H9 (cell line): ENCODE results near the gene F9. TPM values are rescaled to one million over a fixed set of nuclear protein-coding genes. Genes with fewer than 3 reads are reported as not detected.

Experiments used
- DNase-seq: peaks from one replicate; pipeline ENCODE4 v3.0.0-alpha.2; 2017
- H2AFZ ChIP-seq: one replicate; pipeline ENCODE4 v1.6.1; 2013; ENCODE audit warnings: mild to moderate bottlenecking, low read length, control low read depth, moderate library complexity
- H2AK5ac ChIP-seq: 2 replicates; pipeline ENCODE4 v1.6.1; 2013; ENCODE audit warnings: low read length, control low read depth, mixed read lengths; ENCODE audit not compliant: insufficient read length
- H2BK120ac ChIP-seq: one replicate; pipeline ENCODE4 v1.6.1; 2013; ENCODE audit warnings: low read depth, mild to moderate bottlenecking, low read length, control low read depth, inconsistent platforms; ENCODE audit not compliant: poor library complexity, severe bottlenecking
- H2BK12ac ChIP-seq: 2 replicates; pipeline ENCODE4 v1.6.1; 2013; ENCODE audit warnings: low read length, control low read depth, mixed read lengths, low read depth; ENCODE audit not compliant: insufficient read length
- H2BK15ac ChIP-seq: 2 replicates; pipeline ENCODE4 v1.6.1; 2013; ENCODE audit warnings: low read depth, low read length, control low read depth
- H2BK20ac ChIP-seq: one replicate; pipeline ENCODE4 v1.6.1; 2013; ENCODE audit warnings: low read depth, mild to moderate bottlenecking, low read length, control low read depth, inconsistent platforms; ENCODE audit not compliant: poor library complexity, severe bottlenecking
- H2BK5ac ChIP-seq: 2 replicates; pipeline ENCODE4 v1.6.1; 2013; ENCODE audit warnings: low read length, control low read depth, mixed read lengths; ENCODE audit not compliant: insufficient read length
- H3K14ac ChIP-seq: 2 replicates; pipeline ENCODE4 v1.6.1; 2013; ENCODE audit warnings: low read length, control low read depth; ENCODE audit not compliant: insufficient read depth
- H3K18ac ChIP-seq: 2 replicates; pipeline ENCODE4 v1.6.1; 2013; ENCODE audit warnings: low read depth, mild to moderate bottlenecking, mixed read lengths, low read length, control low read depth; ENCODE audit not compliant: insufficient read length
- H3K23ac ChIP-seq: 2 replicates; pipeline ENCODE4 v1.6.1; 2013; ENCODE audit warnings: low read length, control low read depth, mixed read lengths, low read depth; ENCODE audit not compliant: insufficient read length
- H3K23me2 ChIP-seq: 2 replicates; pipeline ENCODE4 v1.6.1; 2013; ENCODE audit warnings: low read depth, mild to moderate bottlenecking, mixed read lengths, low read length, control low read depth; ENCODE audit not compliant: insufficient read length, poor library complexity, severe bottlenecking
- H3K27ac ChIP-seq: 2 replicates; pipeline ENCODE4 v1.5.1; 2013; ENCODE audit warnings: low read length, control low read depth, mixed read lengths, low read depth; ENCODE audit not compliant: insufficient read length
- H3K27me3 ChIP-seq: 2 replicates; pipeline ENCODE4 v1.6.1; 2013; ENCODE audit warnings: low read length, control low read depth, inconsistent platforms; ENCODE audit not compliant: insufficient read depth
- H3K4ac ChIP-seq: 2 replicates; pipeline ENCODE4 v1.6.1; 2013; ENCODE audit warnings: low read depth, mild to moderate bottlenecking, control low read depth, inconsistent platforms, low read length, moderate library complexity
- H3K4me1 ChIP-seq: 2 replicates; pipeline ENCODE4 v1.6.1; 2013; ENCODE audit warnings: low read length, control low read depth, inconsistent platforms; ENCODE audit not compliant: insufficient read depth
- H3K4me2 ChIP-seq: 2 replicates; pipeline ENCODE4 v1.6.1; 2013; ENCODE audit warnings: low read length, control low read depth, mixed read lengths; ENCODE audit not compliant: insufficient read length, insufficient read depth
- H3K56ac ChIP-seq: 2 replicates; pipeline ENCODE4 v1.6.1; 2013; ENCODE audit warnings: low read depth, mild to moderate bottlenecking, mixed read lengths, low read length, control low read depth; ENCODE audit not compliant: insufficient read length
- H3K79me1 ChIP-seq: 2 replicates; pipeline ENCODE4 v1.6.1; 2013; ENCODE audit warnings: low read depth, mild to moderate bottlenecking, moderate library complexity, low read length, control low read depth, inconsistent platforms; ENCODE audit not compliant: insufficient read depth, poor library complexity, severe bottlenecking
- H3K79me2 ChIP-seq: 2 replicates; pipeline ENCODE4 v1.6.1; 2013; ENCODE audit warnings: low read length, control low read depth, inconsistent platforms; ENCODE audit not compliant: insufficient read depth
- H3K9ac ChIP-seq: 2 replicates; pipeline ENCODE4 v1.6.1; 2013; ENCODE audit warnings: low read length, control low read depth, mixed read lengths; ENCODE audit not compliant: insufficient read length; ENCODE audit errors: extremely low read depth
- H3K9me3 ChIP-seq: one replicate; pipeline ENCODE4 v1.6.1; 2013; ENCODE audit warnings: low read depth, low read length, inconsistent platforms; ENCODE audit not compliant: control insufficient read depth
- H3T11ph ChIP-seq: one replicate; pipeline ENCODE4 v1.6.1; 2013; ENCODE audit warnings: mild to moderate bottlenecking, low read length, control low read depth, inconsistent platforms
- H4K20me1 ChIP-seq: one replicate; pipeline ENCODE4 v1.6.1; 2013; ENCODE audit not compliant: control insufficient read depth, insufficient read length, insufficient read depth
- H4K5ac ChIP-seq: 2 replicates; pipeline ENCODE4 v1.6.1; 2013; ENCODE audit warnings: low read depth, mild to moderate bottlenecking, mixed read lengths, low read length, control low read depth; ENCODE audit not compliant: insufficient read length
- H4K8ac ChIP-seq: replicated peaks from 2 replicates; pipeline ENCODE4 v1.6.1; 2013; ENCODE audit warnings: low read length, control low read depth, mixed read lengths, low read depth; ENCODE audit not compliant: insufficient read length
- H4K91ac ChIP-seq: 2 replicates; pipeline ENCODE4 v1.6.1; 2013; ENCODE audit warnings: low read depth, mild to moderate bottlenecking, moderate library complexity, mixed read lengths, low read length, control low read depth; ENCODE audit not compliant: insufficient read length
- H3K27ac Mint-ChIP-seq, 3 experiments: 2 replicates in 2 of 3; 3 replicates in 1 of 3; pipeline ENCODE4 v1.8.0; 2020 to 2021; ENCODE audit warnings: mixed read lengths in 3 of 3, mild to moderate bottlenecking in 1 of 3, moderate library complexity in 1 of 3
- H3K27me3 Mint-ChIP-seq: 2 replicates; pipeline ENCODE4 v1.8.0; 2021; ENCODE audit warnings: low read depth, mild to moderate bottlenecking, moderate library complexity, mixed read lengths
- H3K36me3 Mint-ChIP-seq, 3 experiments: 2 replicates in 2 of 3; 3 replicates in 1 of 3; pipeline ENCODE4 v1.8.0; 2020 to 2021; ENCODE audit warnings: low read depth in 3 of 3, mixed read lengths in 3 of 3; ENCODE audit not compliant: insufficient read depth in 1 of 3
- H3K4me1 Mint-ChIP-seq, 2 experiments: 2 replicates each; pipeline ENCODE4 v1.8.0; 2020; ENCODE audit warnings: mixed read lengths in 2 of 2
- H3K4me3 Mint-ChIP-seq, 2 experiments: 2 replicates in 1 of 2; 3 replicates in 1 of 2; pipeline ENCODE4 v1.8.0; 2020 to 2021; ENCODE audit warnings: mild to moderate bottlenecking in 2 of 2, mixed read lengths in 2 of 2, moderate library complexity in 1 of 2
- H3K9me3 Mint-ChIP-seq, 2 experiments: 2 replicates in 1 of 2; 3 replicates in 1 of 2; pipeline ENCODE4 v1.8.0; 2020; ENCODE audit warnings: mild to moderate bottlenecking in 2 of 2, mixed read lengths in 2 of 2, moderate library complexity in 1 of 2
- WGBS: extraction: QIAGEN DNeasy Blood & Tissue Kit; methylation state at CpG from one replicate; pipeline ENCODE4 v1.1.7; 2013; ENCODE audit warnings: missing lambda C conversion rate, low lambda C conversion rate, mixed read lengths; ENCODE audit not compliant: insufficient read length; ENCODE audit errors: extremely low coverage; 5-methylcytosine and 5-hydroxymethylcytosine counted together
- total RNA-seq: library from RNA; stranded (reverse); gene quantifications from 2 replicates; pipeline ENCODE4 v1.2.1, GENCODE V29; 2021
- TF ChIP-seq, protein P1 (sequence below): fragments of 200-600 bp; sonication (generic); conservative IDR thresholded peaks from 3 replicates; pipeline ENCODE4 v1.8.0; 2021; ENCODE audit warnings: antibody characterized with exemption, mild to moderate bottlenecking

Gene F9
- total RNA-seq, 1 experiment from 2014 or later: not detected

DNA sequence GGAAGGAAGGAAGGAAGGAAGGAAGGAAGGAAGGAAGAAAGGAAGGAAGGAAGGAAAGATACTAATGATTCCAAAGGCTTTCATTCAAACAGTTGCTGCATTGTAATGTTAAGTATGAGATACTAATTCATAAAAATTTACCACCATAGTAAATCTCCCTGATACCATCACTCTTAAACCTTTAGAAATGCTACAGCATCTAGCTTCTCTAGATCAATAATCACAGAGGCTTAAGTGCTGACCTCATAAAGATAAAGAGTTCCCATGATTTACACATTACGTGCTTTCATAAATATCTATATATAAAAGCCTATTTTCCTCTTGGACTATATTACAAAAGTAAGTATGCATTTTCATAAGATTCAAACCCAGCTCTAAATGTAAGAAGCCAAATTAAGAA is 36.4 kb downstream of the F9 start:
- Histone ChIP-seq H3K27ac (no peak overlapping the region), H4K8ac (no peak overlapping the region), H3K27me3 (no peaks in the 10 kb centered on the region)

More for the DNA sequence above, 36.4 kb downstream of the F9 start:
- H4K20me1 ChIP-seq: no peaks in the 10 kb centered on the region
- no peaks in the 10 kb centered on the region for H3K9me3 ChIP-seq
- no peak overlapping the region for H3K4ac ChIP-seq
- TF ChIP-seq, protein P1, sequence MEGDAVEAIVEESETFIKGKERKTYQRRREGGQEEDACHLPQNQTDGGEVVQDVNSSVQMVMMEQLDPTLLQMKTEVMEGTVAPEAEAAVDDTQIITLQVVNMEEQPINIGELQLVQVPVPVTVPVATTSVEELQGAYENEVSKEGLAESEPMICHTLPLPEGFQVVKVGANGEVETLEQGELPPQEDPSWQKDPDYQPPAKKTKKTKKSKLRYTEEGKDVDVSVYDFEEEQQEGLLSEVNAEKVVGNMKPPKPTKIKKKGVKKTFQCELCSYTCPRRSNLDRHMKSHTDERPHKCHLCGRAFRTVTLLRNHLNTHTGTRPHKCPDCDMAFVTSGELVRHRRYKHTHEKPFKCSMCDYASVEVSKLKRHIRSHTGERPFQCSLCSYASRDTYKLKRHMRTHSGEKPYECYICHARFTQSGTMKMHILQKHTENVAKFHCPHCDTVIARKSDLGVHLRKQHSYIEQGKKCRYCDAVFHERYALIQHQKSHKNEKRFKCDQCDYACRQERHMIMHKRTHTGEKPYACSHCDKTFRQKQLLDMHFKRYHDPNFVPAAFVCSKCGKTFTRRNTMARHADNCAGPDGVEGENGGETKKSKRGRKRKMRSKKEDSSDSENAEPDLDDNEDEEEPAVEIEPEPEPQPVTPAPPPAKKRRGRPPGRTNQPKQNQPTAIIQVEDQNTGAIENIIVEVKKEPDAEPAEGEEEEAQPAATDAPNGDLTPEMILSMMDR: no peak
- no peak for DNase-seq
- no peak overlapping the region for H2BK12ac ChIP-seq
- Mint-ChIP-seq H3K27me3 (peaks cover 2% of the 10 kb centered on the region; the same call in 1 of the 2 replicates), H3K4me3 (no peak overlapping the region), H3K9me3 (peaks cover 0 to 35% of the 10 kb centered on the region in 2 experiments; a peak in 2 of 5 replicates), H3K4me1 (no peaks in the 10 kb centered on the region), H3K27ac (no peak overlapping the region), H3K36me3 (no peaks in the 10 kb centered on the region)
- H2AK5ac ChIP-seq: no peak overlapping the region
- no peaks in the 10 kb centered on the region for H3K4me1 ChIP-seq
- no peak overlapping the region for H2BK5ac ChIP-seq
- H3K9ac ChIP-seq: no peak overlapping the region
- no peak overlapping the region for H2AFZ ChIP-seq
- no peak overlapping the region for H4K91ac ChIP-seq
- no CpG with 5 or more reads among the region's 1 CpG for WGBS
- H4K5ac ChIP-seq: no peak overlapping the region
- no peak overlapping the region for H3K23ac ChIP-seq
- H2BK15ac ChIP-seq: no peak overlapping the region
- H3T11ph ChIP-seq: no peak overlapping the region
- no peak overlapping the region for H3K4me2 ChIP-seq
- no peak overlapping the region for H3K56ac ChIP-seq
- no peak overlapping the region for H3K14ac ChIP-seq
- H3K18ac ChIP-seq: no peak overlapping the region
- H2BK20ac ChIP-seq: no peak overlapping the region
- H3K79me1 ChIP-seq: no peaks in the 10 kb centered on the region
- no peak overlapping the region for H2BK120ac ChIP-seq
- no peaks in the 10 kb centered on the region for H3K23me2 ChIP-seq
- no peaks in the 10 kb centered on the region for H3K79me2 ChIP-seq
